Astrocyte of the spinal cord (primary cell): Measurements from ENCODE around the gene TXNDC5.
"Not testable (repeated sequence)": the region's sequence is repeated elsewhere in the genome, so short reads cannot be mapped to it uniquely, and the experiment has no call there.

Experiments used
- DNase-seq: peaks from one replicate; pipeline ENCODE4 v3.0.0; 2011; ENCODE audit warnings: low read depth, low spot score
- H3K4me3 ChIP-seq: 2 replicates; pipeline ENCODE4 v1.5.1; 2011; ENCODE audit warnings: low read depth, mild to moderate bottlenecking, low read length, moderate library complexity
- CTCF ChIP-seq: IDR thresholded peaks from 2 replicates; pipeline ENCODE4 v1.5.1; 2012; ENCODE audit warnings: low read depth, mild to moderate bottlenecking, low read length, inconsistent platforms
- in situ Hi-C: cut with HindIII; loops from 2 replicates; pipeline ENCODE4 v1.10.0; 2017; ENCODE audit warnings: low sequenced_read_pairs

Gene TXNDC5

GRCh38 chr6:7900621-7901020 lies 10.0 kb downstream of the TXNDC5 start:
- no peak for TF ChIP-seq CTCF
- in situ Hi-C loops = no loop called here
- H3K4me3 ChIP-seq = no peak overlapping the region
- DNase-seq = no peak

- TF ChIP-seq CTCF = no peak
- H3K4me3 ChIP-seq = no peak overlapping the region
- DNase-seq = no peak
- in situ Hi-C loops = no loop called here
Measured at GRCh38 chr6:7899889-7900213, 10.7 kb downstream of the TXNDC5 start.

GRCh38 chr6:7899101-7899888 lies 11.3 kb downstream of the TXNDC5 start:
- in situ Hi-C loops = no loop called here

GRCh38 chr6:7898193-7898586 lies 12.4 kb downstream of the TXNDC5 start:
- in situ Hi-C loops, H3K4me3 ChIP-seq, DNase-seq: not testable (repeated sequence)

More at GRCh38 chr6:7899101-7899888, 11.3 kb downstream of the TXNDC5 start:
- TF ChIP-seq CTCF = no peak
- no peak overlapping the region for H3K4me3 ChIP-seq
- no peak for DNase-seq

GRCh38 chr6:7897461-7898192 lies 13.0 kb downstream of the TXNDC5 start:
- no peak for TF ChIP-seq CTCF
- in situ Hi-C loops = no loop called here
- H3K4me3 ChIP-seq = no peak overlapping the region
- DNase-seq = no peak

DNA sequence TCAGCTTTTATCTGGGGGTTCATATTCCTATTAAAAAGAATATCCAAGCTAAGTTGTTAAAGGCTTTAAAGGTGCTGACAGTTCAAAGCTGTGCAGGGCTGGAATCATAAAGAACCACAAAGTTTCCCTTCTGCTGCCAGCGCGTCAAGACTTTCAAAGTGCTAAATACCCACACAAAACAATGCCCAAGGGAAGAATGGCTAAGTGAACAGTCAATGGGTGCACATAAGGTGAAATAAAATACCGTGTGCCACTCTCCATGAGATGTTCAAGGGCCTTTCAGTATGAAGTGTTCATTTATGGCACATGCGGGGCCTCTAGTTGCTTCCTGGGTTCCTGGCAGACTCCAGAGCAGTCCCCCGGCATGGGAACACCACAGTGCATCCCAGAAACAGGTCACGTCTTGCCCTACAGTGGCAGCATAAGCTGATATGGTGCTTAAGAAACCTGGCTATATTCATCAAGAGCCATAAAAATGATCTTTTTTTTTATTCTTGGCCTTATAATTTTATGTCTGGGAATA lies 14.1 kb downstream of the TXNDC5 start:
- DNase-seq = no peak
- no peak for TF ChIP-seq CTCF
- H3K4me3 ChIP-seq = no peak overlapping the region
- in situ Hi-C loops = no loop called here

DNA sequence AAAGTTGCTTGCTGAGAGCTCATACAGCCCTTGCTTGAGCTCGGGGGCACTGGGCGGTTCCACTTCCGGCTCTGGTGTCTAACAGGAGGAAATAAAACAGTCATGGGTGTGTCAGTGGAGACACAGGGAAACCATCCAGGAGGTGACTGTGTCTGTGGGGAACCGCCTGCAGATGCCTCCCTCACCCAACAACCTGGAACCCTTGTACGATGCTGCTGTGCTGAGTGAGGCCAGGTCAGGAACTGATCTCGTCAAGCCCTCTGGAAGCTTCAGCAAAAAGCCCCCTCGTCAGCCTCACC lies 15.5 kb downstream of the TXNDC5 start:
- DNase-seq = no peak
- TF ChIP-seq CTCF = no peak
- no peak overlapping the region for H3K4me3 ChIP-seq
- in situ Hi-C loops = no loop called here
